HG03354 (cell line): Measurements from ENCODE around the gene PRKRIP1.

Experiments
- ATAC-seq: cut with Tn5 transposase; IDR thresholded peaks from one replicate; pipeline ENCODE4 v1.9.1; 2021; ENCODE audit warnings: mild to moderate bottlenecking; ENCODE audit not compliant: unreplicated experiment, poor library complexity, severe bottlenecking

PRKRIP1 gene

DNA sequence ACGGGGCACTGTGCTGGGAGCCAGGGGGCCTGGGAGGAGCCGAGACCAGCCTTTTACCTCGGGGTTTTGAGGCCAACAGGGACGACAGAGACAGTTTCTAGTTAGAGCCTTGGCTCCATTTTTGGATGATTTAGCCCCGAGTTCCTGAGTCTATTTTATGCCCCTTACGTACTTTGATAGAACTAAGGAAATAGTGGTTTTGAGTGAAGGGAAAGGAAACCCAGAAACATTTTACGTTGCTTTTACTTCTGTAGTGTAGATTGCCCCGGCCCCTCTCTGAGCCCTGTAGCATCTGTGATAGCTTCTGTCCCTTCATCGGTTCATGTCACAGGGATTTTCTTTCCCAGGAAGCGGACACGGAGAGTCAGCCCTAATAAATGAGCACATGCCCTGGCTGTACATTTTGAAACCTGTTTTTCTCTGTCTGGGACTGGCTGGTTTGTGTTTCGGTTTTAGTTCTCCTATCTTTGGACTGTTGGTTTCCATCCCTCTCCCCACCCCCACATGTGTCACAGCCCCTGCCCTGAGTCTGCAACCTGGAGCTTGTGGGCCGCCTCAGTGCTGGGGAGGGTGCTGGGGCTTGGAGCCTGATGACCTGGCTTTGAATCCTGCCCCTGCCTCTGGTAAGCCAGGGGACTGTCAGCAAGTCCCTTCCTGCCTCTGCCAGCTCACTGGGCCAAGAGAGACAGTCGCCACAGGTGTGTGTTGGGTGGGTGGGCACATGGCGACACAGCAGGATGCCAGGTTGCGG is 30.3 kb downstream of the PRKRIP1 start:
- peak; percentile 57 for ATAC-seq

- no peak for ATAC-seq
Measured at GRCh38 chr7:102427019-102427405, 30.8 kb downstream of the PRKRIP1 start.

DNA sequence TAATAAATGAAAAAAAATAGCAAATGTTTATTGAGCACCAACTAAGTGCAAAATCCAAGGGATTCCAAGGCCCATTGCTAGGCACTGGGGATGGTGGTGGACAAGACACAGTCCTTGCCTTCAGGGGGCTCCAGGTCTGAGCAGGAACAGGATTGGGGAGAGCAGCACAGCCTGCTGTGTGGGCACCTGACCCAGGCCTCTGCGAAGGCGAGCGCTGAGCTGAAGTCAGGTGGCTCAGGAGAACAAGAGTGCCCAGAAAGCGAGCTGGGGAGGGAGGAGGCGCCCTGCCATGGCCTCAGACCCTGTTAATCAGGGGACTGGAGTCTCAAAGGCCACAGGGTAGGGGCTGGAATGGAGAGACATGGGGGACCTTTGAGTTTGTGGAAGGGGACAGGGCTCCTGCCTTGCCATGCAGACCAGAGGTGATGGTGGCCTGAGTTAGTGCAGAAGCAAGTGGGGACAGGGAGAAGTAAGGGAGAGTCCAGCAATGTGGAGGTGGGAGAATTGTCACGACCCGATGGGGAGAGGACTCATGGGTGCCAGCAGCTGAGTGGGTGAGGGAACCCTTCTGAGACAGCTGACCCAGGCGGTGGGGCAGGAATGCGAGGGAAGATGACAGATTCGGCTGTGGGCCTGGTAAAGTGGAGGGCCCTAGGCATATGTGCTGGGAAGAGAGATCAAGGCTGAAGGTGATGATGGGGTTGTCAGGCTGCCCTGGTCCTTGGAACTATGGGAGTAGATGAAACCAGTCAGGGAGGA is 33.2 kb downstream of the PRKRIP1 start:
- no peak for ATAC-seq

DNA sequence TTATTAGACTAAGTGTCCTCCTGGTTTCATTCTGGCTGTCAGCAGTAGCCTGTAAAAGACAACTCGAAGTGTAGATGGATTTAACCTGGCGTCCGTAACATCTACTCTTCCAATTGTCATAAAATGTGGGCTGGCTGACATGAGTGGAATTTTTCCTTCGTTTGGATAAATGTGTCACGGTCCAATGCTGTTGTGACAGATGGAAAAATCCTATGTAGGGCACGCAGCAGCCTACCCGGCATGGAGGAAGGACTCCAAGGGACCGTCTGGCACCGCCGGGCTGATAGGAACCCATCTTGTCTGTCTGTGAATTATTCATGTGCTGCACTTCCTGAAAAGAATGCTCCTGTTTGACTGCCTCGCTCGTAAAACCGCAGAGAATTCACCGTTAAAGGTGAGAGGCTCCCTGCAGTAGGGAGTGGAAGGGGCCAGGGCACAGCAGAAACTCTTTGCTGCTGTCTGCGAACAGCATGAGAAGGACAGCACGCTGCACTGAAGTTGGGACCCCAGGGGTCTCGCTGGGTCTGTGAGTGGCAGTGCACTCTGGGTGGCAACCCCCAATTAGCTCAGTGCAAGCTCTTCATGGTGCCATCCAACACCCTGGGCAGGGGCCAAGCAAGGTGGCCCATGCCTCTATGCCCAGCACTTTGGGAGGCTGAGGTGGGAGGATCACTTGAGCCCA is 35.6 kb downstream of the PRKRIP1 start:
- ATAC-seq = no peak

GRCh38 chr7:102432442-102433218 is 36.5 kb downstream of the PRKRIP1 start:
- ATAC-seq = peak; percentile 44

DNA sequence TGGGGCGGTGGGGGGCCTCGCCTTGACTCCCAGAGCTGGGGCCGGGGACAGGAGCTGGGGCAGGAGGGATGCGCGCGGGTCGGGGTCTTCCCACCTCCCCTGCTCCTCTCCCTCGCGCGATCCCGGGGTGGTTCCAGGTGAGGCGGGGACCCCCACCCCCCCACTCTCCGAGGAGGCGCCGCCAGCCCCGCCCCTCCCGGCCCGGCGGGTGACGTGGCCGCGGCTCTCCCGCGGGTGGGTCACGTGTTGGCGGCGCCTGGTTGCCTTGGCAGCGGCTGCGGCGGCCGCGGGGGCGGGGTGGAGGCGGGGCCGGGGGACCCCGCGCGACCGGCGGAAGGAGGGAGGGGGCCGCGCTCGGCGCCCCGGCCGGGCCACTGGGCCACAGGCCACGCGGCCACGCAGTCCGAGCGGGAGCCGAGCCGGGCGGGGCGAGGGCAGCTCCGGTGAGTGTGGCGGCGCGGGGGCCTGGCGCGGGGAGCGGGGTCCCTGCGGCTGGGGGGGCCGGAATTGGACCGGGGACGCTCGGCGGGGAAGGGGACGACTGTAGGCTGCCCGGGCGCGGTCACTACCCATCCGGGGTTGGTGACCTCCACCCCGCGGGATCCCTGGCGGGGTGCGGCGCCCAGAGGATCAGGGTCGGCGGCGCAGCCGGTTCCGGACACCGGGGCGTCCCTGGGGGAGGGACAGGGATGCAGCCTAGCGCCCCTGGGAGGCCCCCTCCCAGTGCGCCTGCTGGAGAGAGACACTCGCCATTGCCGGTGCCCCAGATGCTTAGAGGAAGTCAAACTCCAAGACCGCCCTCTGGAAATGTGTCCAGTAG is 37.3 kb downstream of the PRKRIP1 start, which contains the start of gene ORAI2:
ORAI2 (plus strand) TSS at position 357 of the 820 bp plus-strand sequence. CDS start 5,382 bp downstream, outside the sequence.
- ATAC-seq = peak; percentile 67

- ATAC-seq = peak; percentile 13
Measured at GRCh38 chr7:102434039-102434486, 37.9 kb downstream of the PRKRIP1 start.

GRCh38 chr7:102436118-102436517 is 40.0 kb downstream of the PRKRIP1 start:
- ATAC-seq = no peak

- no peak for ATAC-seq
Measured at GRCh38 chr7:102439963-102440795, 44.0 kb downstream of the PRKRIP1 start.

DNA sequence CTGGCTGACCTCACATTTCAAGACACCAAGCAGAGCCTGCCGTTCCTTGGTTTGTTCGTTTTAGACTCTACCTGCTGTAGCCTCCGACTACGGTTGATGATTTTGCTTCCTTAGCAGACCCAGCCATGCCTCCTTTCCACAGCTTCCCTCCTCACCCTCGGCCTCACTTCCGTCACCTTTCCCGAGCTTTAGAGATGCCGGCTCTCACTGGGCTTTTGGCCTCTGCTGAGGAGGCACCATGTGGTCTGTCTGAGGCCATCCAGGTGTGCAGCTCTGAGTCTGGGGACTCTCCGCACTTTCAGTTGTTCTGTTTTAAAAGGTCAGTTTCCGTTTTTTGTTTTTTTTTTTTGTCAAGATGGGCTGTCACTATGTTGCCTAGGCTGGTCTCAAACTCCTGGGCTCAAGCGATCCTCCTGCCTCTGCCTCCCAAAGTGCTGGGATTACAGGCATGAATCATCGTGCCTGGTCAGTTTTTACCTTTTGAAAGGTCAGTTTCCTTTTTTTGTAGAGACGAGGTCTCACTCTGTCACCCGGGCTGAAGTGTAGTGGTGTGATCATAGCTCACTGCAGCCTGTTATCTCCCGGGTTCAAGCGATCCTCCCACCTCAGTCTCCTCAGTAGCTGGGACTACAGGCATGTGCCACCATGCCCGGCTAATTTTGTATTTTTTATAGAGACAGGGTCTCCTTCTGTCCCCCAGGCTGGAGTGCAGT is 49.0 kb downstream of the PRKRIP1 start:
- peak; percentile 49 for ATAC-seq

GRCh38 chr7:102445674-102446071 is 49.5 kb downstream of the PRKRIP1 start:
- ATAC-seq = no peak

GRCh38 chr7:102446387-102447156 is 50.4 kb downstream of the PRKRIP1 start:
- no peak for ATAC-seq

DNA sequence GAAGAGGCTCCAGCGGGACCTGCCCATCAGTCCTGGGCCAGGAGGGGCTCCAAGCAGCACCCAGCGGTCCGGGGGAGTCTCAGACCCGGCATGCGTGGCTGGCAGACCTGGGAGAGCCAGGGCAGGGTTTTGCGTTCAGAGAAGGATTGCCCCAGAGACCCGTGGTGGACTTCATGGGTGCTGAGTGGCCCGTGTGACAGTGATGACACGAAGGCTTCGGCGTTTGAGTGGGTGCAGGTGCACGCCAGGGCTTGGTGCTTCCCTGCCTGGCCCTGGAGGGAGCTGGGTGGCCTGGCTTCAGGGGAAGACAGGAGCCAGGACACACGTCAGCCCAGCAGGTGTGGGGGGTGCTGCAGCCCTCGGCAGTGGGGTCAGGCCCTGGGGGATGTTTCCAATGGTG is 51.1 kb downstream of the PRKRIP1 start:
- ATAC-seq = no peak

- no peak for ATAC-seq
Measured at GRCh38 chr7:102449136-102449535, 53.0 kb downstream of the PRKRIP1 start.

GRCh38 chr7:102450242-102450641 is 54.1 kb downstream of the PRKRIP1 start:
- no peak for ATAC-seq

- no peak for ATAC-seq
Measured at GRCh38 chr7:102451371-102452054, 55.4 kb downstream of the PRKRIP1 start.
